GM21529 (cell line): Measurements from ENCODE around the gene PLEKHM2.

Experiments used
- ATAC-seq: cut with Tn5 transposase; IDR thresholded peaks from one replicate; pipeline ENCODE4 v1.9.1; 2021; ENCODE audit not compliant: unreplicated experiment

Gene PLEKHM2

GRCh38 chr1:15674386-15675159 lies 9.5 kb upstream of the PLEKHM2 start:
- no peak for ATAC-seq

- ATAC-seq, result no peak
These were observed 8.1 kb upstream of the PLEKHM2 start for GRCh38 chr1:15676010-15676409.

GRCh38 chr1:15676688-15677661 lies 7.1 kb upstream of the PLEKHM2 start:
- no peak for ATAC-seq

- no peak for ATAC-seq
These were observed 5.5 kb upstream of the PLEKHM2 start for GRCh38 chr1:15678578-15678977.

GRCh38 chr1:15680131-15680530 lies 4.0 kb upstream of the PLEKHM2 start:
- ATAC-seq, result no peak

GRCh38 chr1:15680561-15681348 lies 3.4 kb upstream of the PLEKHM2 start:
- ATAC-seq, result no peak

GRCh38 chr1:15681349-15682292 lies 2.5 kb upstream of the PLEKHM2 start:
- no peak for ATAC-seq

- no peak for ATAC-seq
These were observed 1.2 kb upstream of the PLEKHM2 start for GRCh38 chr1:15682936-15683341.

GRCh38 chr1:15683345-15684039 lies 628 bp upstream of the PLEKHM2 start:
- no peak for ATAC-seq

- ATAC-seq, result peak; percentile 35
These were observed 560 bp downstream of the PLEKHM2 start for GRCh38 chr1:15684468-15685291.

- no peak for ATAC-seq
These were observed 1.7 kb downstream of the PLEKHM2 start for GRCh38 chr1:15685820-15686219.

GRCh38 chr1:15687446-15687845 lies 3.3 kb downstream of the PLEKHM2 start:
- no peak for ATAC-seq

- no peak for ATAC-seq
These were observed 6.2 kb downstream of the PLEKHM2 start for GRCh38 chr1:15690317-15690716.

- no peak for ATAC-seq
These were observed 7.4 kb downstream of the PLEKHM2 start for GRCh38 chr1:15691434-15692032.

- no peak for ATAC-seq
These were observed 8.1 kb downstream of the PLEKHM2 start for GRCh38 chr1:15692121-15692682.

GRCh38 chr1:15693371-15693770 lies 9.3 kb downstream of the PLEKHM2 start:
- ATAC-seq, result no peak

GRCh38 chr1:15696956-15697521 lies 12.9 kb downstream of the PLEKHM2 start:
- ATAC-seq, result peak; percentile 92
